OCI-LY3 (cell line): ENCODE data around the gene CLDN9.

Experiments
- CTCF ChIP-seq: fragments of 200-600, 300-600 bp; sonication (generic); IDR thresholded peaks from 2 replicates; pipeline ENCODE4 v1.5.1; 2014; ENCODE audit warnings: antibody characterized with exemption, low read length, low read depth
- EZH2phosphoT487 ChIP-seq: fragments of 200-600 bp; shearing (Covaris generic); IDR thresholded peaks from 2 replicates; pipeline ENCODE4 v1.6.1; 2018; ENCODE audit warnings: antibody characterized with exemption, mixed run types, low read depth

- no peak for TF ChIP-seq CTCF
- TF ChIP-seq EZH2phosphoT487, result no peak
These were observed 14.7 kb downstream of the CLDN9 start for GRCh38 chr16:3027489-3027795.
